HepG2 (cell line): ENCODE data around the gene PRMT7. TPM values are rescaled to one million over a fixed set of nuclear protein-coding genes. Genes with fewer than 3 reads are reported as not detected.

Experiments
- AGO2 ChIP-seq: fragments of 200-400 bp; formaldehyde crosslinking; optimal IDR thresholded peaks from 2 replicates; pipeline ENCODE3; 2017; ENCODE audit warnings: mild to moderate bottlenecking, low read depth, low read length, moderate library complexity
- AKAP8 ChIP-seq: sonication (generic); formaldehyde crosslinking; IDR thresholded peaks from 2 replicates; pipeline ENCODE4 v1.5.1; 2020; ENCODE audit warnings: mild to moderate bottlenecking, missing genetic modification reagents
- BRCA1 ChIP-seq: sonication (generic); formaldehyde crosslinking; IDR thresholded peaks from 2 replicates; pipeline ENCODE4 v1.4.0; 2020; ENCODE audit warnings: missing genetic modification reagents
- KIAA2018 ChIP-seq: sonication (generic); formaldehyde crosslinking; IDR thresholded peaks from 2 replicates; pipeline ENCODE4 v1.5.0; 2020; ENCODE audit warnings: mild to moderate bottlenecking, missing genetic modification reagents, borderline replicate concordance
- SIX4 ChIP-seq: sonication (generic); formaldehyde crosslinking; IDR thresholded peaks from 2 replicates; pipeline ENCODE4 v1.4.0; 2020; ENCODE audit warnings: missing genetic modification reagents
- ZBTB38 ChIP-seq: sonication (generic); formaldehyde crosslinking; IDR thresholded peaks from 2 replicates; pipeline ENCODE4 v1.5.1; 2020; ENCODE audit warnings: mild to moderate bottlenecking, missing genetic modification reagents
- ZBTB40 ChIP-seq, 2 experiments: fragments of 450-650 bp in 1 of 2; sonication (generic) in 1 of 2; formaldehyde crosslinking in 1 of 2; IDR thresholded peaks; 2 replicates each; pipeline versions ENCODE4 v1.6.1 to v1.8.0; 2016 to 2022; ENCODE audit warnings: antibody characterized with exemption in 1 of 2, mild to moderate bottlenecking in 1 of 2, missing genetic modification reagents in 1 of 2
- ZNF232 ChIP-seq: sonication (generic); formaldehyde crosslinking; IDR thresholded peaks from 2 replicates; pipeline ENCODE4 v1.4.0; 2020; ENCODE audit warnings: missing genetic modification reagents, borderline replicate concordance
- ZNF414 ChIP-seq: sonication (generic); formaldehyde crosslinking; IDR thresholded peaks from 2 replicates; pipeline ENCODE4 v1.5.0; 2020; ENCODE audit warnings: missing genetic modification reagents
- ZNF841 ChIP-seq: sonication (generic); formaldehyde crosslinking; IDR thresholded peaks from 2 replicates; pipeline ENCODE4 v1.8.1; 2023; ENCODE audit warnings: missing genetic modification reagents, borderline replicate concordance
- polyA plus RNA-seq, 8 experiments: library from polyadenylated mRNA; depleted of rRNA in 3 of 8; stranded (reverse) in 7 of 8; unstranded in 1 of 8; fragments of >200 nt; fragmentation: Illumina TruSeq in 4 of 8; extraction: Trizol in 4 of 8; gene quantifications; 2 replicates each; pipeline versions ENCODE4 v1.2.1 to v1.2.3, GENCODE V29; 2011 to 2016; ENCODE audit warnings: low read depth in 4 of 8, missing spikeins in 1 of 8, mixed read lengths in 1 of 8; ENCODE audit not compliant: insufficient read depth in 1 of 8
- total RNA-seq, 5 experiments: library from RNA; depleted of rRNA; stranded (reverse); fragments of >200 nt; fragmentation: Illumina TruSeq; extraction: Trizol; gene quantifications; 2 replicates each; pipeline ENCODE4 v1.2.3, GENCODE V29; 2016; ENCODE audit warnings: low read depth in 1 of 5

PRMT7 gene
- total and polyA plus RNA-seq, 2 of the 13 experiments (the other 11 are each of a cell fraction or from before 2014, with no cell fraction given) = 47.5 to 55.0 TPM

GRCh38 chr16:68362947-68363657 lies 52.3 kb downstream of the PRMT7 start (continued):
- TF ChIP-seq ZBTB40 (IDR thresholded peaks at IDR 0.05) (no peak), ZBTB40 (CRISPR knock-in tag; IDR thresholded peaks at IDR 0.05) (0 out of 2 replicates have a peak, but pooled peaks have one; percentile 34), ZBTB38 (no peak), ZNF414 (CRISPR knock-in tag) (no peak), BRCA1 (CRISPR knock-in tag) (no peak), AGO2 (peak; percentile 52), KIAA2018 (CRISPR knock-in tag) (no peak), SIX4 (CRISPR knock-in tag) (no peak), ZNF841 (no peak), AKAP8 (CRISPR knock-in tag) (peak; percentile 40; the same call in 1 of the 2 replicates), ZNF232 (CRISPR knock-in tag) (no peak)
